Muscle of leg (tissue), 11 donors: Measurements from ENCODE around the gene SGO2. TPM values are rescaled to one million over a fixed set of nuclear protein-coding genes. Genes with fewer than 3 reads are reported as not detected.

Experiments used
- DNase-seq: peaks from one replicate; pipeline ENCODE4 v3.0.0; 2013
- H3K27ac ChIP-seq: one replicate; pipeline ENCODE4 v1.5.1; 2013; ENCODE audit warnings: mild to moderate bottlenecking, low read length, control low read depth
- H3K27me3 ChIP-seq: one replicate; pipeline ENCODE4 v1.6.1; 2013; ENCODE audit warnings: low read length; ENCODE audit not compliant: control insufficient read depth, insufficient read depth
- H3K36me3 ChIP-seq: one replicate; pipeline ENCODE4 v1.6.1; 2013; ENCODE audit warnings: low read length; ENCODE audit not compliant: control insufficient read depth, insufficient read depth
- H3K4me1 ChIP-seq: one replicate; pipeline ENCODE4 v1.6.1; 2013; ENCODE audit warnings: low read length; ENCODE audit not compliant: control insufficient read depth, insufficient read depth
- H3K4me3 ChIP-seq: one replicate; pipeline ENCODE4 v1.5.1; 2013; ENCODE audit warnings: low read length, control low read depth
- H3K9me3 ChIP-seq: replicated peaks from 2 replicates; pipeline ENCODE4 v1.6.1; 2013; ENCODE audit warnings: low read depth, low read length; ENCODE audit not compliant: control insufficient read depth
- WGBS: methylation state at CpG from one replicate; pipeline ENCODE4 v1.1.5; 2013; ENCODE audit warnings: missing lambda C conversion rate; ENCODE audit not compliant: insufficient coverage; 5-methylcytosine and 5-hydroxymethylcytosine counted together
- polyA plus RNA-seq, 8 donors: library from polyadenylated mRNA; unstranded; fragments of 120-200 nt; gene quantifications; one replicate each; pipeline versions ENCODE4 v1.2.1 to v1.2.3, GENCODE V29; 2013; ENCODE audit warnings: inconsistent platforms in 1 of 8, low replicate concordance in 1 of 8; ENCODE audit not compliant: insufficient read length in 8 of 8, insufficient read depth in 1 of 8
- total RNA-seq: library from RNA; stranded (reverse); fragments of 120-200 nt; gene quantifications from one replicate; pipeline ENCODE4 v1.2.4, GENCODE V29; 2013

SGO2 gene
- total and polyA plus RNA-seq, 9 donors: 5.3 to 12.4 (median 9.0) TPM

DNA sequence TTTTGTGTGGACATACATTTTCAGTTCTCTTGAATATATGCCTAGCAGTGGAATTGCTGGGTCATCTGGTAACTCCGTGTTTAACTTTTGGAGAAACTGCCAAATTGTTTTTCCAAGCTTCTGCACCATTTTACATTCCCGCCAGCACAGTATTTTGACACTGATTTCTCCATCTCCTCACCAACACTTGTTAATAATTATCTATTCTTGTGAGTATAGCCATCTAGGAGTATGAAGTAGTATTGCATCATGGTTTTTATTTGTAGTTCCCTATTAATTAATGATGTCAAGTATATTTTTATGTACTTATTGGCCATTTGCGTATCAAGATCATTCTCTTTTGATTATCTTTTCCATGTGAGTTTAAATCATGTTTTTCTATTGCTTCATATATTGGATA, 41.9 kb downstream of the SGO2 start:
- H3K36me3 ChIP-seq: no peaks in the 10 kb centered on the region
- no peak overlapping the region for H3K4me3 ChIP-seq
- no peaks in the 10 kb centered on the region for H3K9me3 ChIP-seq
- no CpG with 5 or more reads among the region's 3 CpGs for WGBS
- no peaks in the 10 kb centered on the region for H3K27me3 ChIP-seq
- H3K4me1 ChIP-seq: no peaks in the 10 kb centered on the region
- H3K27ac ChIP-seq: no peak overlapping the region
- DNase-seq: no peak

DNA sequence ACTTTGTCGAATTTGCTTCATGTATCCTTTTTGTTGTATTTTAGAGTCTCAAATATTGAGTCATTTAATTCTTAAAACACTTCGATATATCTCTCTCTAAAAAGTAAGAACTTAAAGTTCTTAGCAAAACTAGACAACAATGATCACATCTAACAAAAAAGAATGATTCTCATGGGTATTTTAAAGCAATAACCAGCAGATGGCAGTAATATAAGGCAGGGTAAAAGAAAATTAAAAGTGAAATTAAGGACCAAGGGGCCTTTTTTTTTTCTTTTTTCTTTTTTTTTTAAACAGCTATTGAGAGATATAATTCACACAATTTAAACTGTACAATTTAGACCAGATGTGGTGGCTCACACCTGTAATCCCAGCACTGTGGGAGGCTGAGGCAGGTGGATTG, 50.0 kb downstream of the SGO2 start:
- Histone ChIP-seq H3K27me3 (no peaks in the 10 kb centered on the region), H3K27ac (no peak overlapping the region), H3K36me3 (peaks cover 2% of the 10 kb centered on the region), H3K4me3 (no peak overlapping the region), H3K9me3 (no peaks in the 10 kb centered on the region), H3K4me1 (no peaks in the 10 kb centered on the region)
- WGBS: no CpG with 5 or more reads among the region's 2 CpGs
- DNase-seq: no peak

DNA sequence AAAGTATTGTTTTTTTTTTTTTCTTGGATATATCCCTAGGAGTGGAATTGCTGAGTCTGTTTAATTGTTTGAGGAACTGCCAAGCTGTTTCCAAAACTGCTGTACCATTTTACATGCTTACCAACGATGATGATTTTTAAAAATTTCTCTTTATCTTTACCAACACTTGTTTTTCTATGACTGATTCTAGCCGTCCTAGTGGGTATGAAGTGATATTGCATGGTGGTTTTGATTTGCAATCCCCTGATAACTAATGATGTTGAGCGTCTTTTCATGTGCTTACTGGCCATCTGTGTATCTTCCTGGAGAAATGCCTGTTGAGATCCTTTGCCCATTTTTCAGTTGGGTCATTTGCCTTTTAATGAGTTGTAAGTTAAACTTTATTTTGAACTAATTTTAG, 51.0 kb downstream of the SGO2 start:
- peaks cover 2% of the 10 kb centered on the region for H3K36me3 ChIP-seq
- whole genome bisulfite sequencing: 85% methylated on average over 2 of the region's 3 CpGs
- no peaks in the 10 kb centered on the region for H3K4me1 ChIP-seq
- H3K9me3 ChIP-seq: no peaks in the 10 kb centered on the region
- H3K27ac ChIP-seq: no peak overlapping the region
- no peak overlapping the region for H3K4me3 ChIP-seq
- H3K27me3 ChIP-seq: no peaks in the 10 kb centered on the region
- DNase-seq: no peak

DNA sequence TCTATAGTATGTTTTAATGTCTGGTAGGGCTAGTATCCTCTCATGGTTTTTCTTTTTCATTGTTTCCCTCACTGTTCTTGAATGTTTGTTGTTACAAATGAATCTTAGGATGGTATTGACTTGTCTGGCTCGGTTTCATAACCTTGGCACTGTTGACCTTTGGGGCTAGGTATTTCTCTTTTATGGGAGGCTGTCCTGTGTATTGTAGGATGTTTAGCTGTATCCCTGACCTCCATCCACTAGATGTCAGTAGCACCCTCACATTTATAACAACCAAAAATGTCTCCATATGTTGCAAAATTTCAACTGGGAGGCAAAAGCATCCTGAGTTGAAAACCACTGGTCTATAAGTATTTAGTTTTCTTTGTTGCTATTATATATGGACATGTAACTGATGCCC, 52.8 kb downstream of the SGO2 start:
- Histone ChIP-seq H3K27me3 (no peaks in the 10 kb centered on the region), H3K9me3 (no peaks in the 10 kb centered on the region)

DNA sequence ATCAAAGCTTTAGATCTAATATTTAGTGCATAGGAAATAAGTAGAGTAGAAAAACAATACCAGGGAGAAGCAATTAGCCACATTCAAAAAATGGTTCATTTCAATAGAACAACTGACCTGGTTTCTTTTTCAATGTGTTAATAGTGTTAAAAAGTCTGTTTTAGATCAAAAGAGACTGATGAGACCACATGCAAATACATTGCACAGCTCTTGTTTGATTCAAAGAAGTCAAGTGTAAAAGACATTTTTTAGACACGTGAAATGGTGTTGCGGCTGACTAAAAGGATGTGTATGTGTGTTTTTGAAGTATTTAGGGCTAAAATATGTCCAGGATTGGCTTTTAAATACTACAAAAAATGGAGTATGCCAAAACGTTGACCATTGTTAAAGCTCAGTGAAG, 58.6 kb downstream of the SGO2 start:
- Histone ChIP-seq H3K4me1 (peaks cover 10% of the 10 kb centered on the region), H3K36me3 (peaks cover 2% of the 10 kb centered on the region), H3K27ac (no peak overlapping the region), H3K27me3 (peaks cover 9% of the 10 kb centered on the region), H3K4me3 (no peak overlapping the region), H3K9me3 (no peaks in the 10 kb centered on the region)
- no peak for DNase-seq
- 94% methylated on average over 2 of the region's 3 CpGs for WGBS

More for the DNA sequence above, 52.8 kb downstream of the SGO2 start:
- Histone ChIP-seq H3K36me3 (peaks cover 2% of the 10 kb centered on the region), H3K4me3 (no peak overlapping the region), H3K27ac (no peak overlapping the region), H3K4me1 (no peaks in the 10 kb centered on the region)
- no peak for DNase-seq
- 100% methylated on average over 1 of the region's 1 CpG for WGBS

DNA sequence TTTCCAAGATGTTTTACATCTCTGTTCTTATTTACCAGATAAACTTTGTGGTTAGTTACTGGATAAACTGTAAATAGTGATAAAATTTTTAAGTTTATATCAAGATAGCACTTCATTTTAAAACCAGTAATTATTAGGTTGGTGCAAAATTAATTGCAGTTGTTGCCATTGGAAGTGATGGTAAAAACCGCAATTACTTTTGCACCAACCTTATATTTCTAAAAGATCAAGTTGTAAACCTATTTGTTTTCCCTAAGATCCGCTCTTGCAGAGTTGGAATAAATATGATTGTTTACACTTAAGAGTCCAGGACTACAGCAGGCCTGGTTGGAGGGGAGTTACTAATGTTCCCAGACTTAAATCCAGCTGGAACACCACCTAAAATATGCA, 59.3 kb downstream of the SGO2 start:
- DNase-seq: no peak
- Histone ChIP-seq H3K27me3 (peaks cover 9% of the 10 kb centered on the region), H3K27ac (no peak overlapping the region), H3K4me1 (peaks cover 10% of the 10 kb centered on the region), H3K4me3 (peak overlapping the region; percentile 58), H3K36me3 (peaks cover 2% of the 10 kb centered on the region), H3K9me3 (no peaks in the 10 kb centered on the region)
- WGBS: no CpG with 5 or more reads among the region's 2 CpGs

DNA sequence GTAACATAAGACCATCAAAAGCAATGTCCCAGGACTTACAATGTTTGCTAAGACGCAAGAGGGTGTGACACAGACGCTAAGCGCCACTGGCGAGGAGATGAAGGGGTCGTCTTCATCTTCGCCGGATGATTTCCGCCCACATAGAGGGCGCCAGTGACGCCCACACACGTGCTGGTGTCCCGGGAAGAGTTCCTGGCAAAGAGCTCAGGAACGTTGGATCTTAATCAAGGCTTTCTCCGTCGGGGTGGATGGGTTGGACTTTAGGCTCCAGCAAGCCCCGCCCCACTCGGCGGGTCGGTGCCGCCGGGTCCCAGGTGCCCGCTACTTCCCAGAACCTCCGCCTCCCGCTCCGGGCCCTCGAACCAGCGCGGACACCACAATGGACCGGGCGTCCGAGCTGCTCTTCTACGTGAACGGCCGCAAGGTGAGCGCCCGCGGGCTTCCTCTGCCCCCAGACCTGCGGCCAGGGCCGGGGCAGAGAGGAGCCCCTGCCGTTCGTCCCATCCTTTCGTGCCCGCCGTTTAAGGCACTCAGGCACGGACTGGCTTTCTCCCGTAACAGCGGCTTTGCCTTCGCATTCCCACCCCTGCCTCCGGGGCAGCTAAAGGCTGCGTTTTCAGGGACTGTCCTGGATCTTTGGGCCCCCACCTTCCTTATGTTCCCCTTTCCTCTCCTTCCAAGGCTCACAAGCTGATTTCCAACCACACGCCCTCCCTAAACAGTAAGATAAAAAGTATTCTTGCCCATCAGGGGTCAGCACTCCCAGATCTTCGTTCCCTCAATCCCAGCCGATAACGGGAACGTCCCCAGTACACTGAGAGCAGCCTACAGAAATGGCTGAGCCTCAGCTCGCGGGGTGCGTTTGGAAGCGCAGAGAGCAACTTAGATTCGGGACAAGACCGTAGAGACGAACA, 60.0 kb downstream of the SGO2 start, which contains the start of gene AOX1:
Gene AOX1, plus strand, starts transcription at position 285 of the 914 bp plus-strand sequence. Its CDS starts 95 bp downstream, at position 380.
- peak within 1 kb of the TSS; percentile 69 for H3K27ac ChIP-seq
- 1% methylated on average over 61 of the region's 62 CpGs for WGBS
- peaks cover 9% of the 10 kb centered on the region for H3K27me3 ChIP-seq
- no peaks in the 10 kb centered on the region for H3K9me3 ChIP-seq
- H3K4me3 ChIP-seq: peak within 1 kb of the TSS; percentile 58
- H3K36me3 ChIP-seq: no peaks in the 10 kb centered on the region
- H3K4me1 ChIP-seq: peaks cover 10% of the 10 kb centered on the region
- DNase-seq: peak; percentile 83

DNA sequence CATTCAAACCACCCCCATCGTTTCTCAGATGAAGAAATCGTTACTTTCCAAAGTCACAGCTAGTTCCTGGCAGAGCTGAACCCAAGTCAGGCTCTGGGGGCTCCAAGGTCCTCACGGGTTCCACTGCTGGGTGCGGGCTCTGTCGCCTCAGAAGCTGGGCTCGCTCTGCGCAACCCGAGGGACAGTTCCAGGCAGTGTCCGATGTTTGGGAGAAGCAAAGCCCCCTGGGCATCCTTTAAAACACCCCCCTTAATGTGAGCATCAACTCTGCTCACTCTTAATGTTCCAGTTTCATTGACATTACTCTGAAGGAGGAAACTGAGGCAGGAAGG, 60.6 kb downstream of the SGO2 start:
- WGBS: 17% methylated on average over 4 of the region's 9 CpGs
- H3K9me3 ChIP-seq: no peaks in the 10 kb centered on the region
- H3K4me3 ChIP-seq: peak overlapping the region; percentile 58
- H3K36me3 ChIP-seq: no peaks in the 10 kb centered on the region
- peaks cover 10% of the 10 kb centered on the region for H3K4me1 ChIP-seq
- H3K27ac ChIP-seq: no peak overlapping the region
- H3K27me3 ChIP-seq: peaks cover 9% of the 10 kb centered on the region
- DNase-seq: no peak

DNA sequence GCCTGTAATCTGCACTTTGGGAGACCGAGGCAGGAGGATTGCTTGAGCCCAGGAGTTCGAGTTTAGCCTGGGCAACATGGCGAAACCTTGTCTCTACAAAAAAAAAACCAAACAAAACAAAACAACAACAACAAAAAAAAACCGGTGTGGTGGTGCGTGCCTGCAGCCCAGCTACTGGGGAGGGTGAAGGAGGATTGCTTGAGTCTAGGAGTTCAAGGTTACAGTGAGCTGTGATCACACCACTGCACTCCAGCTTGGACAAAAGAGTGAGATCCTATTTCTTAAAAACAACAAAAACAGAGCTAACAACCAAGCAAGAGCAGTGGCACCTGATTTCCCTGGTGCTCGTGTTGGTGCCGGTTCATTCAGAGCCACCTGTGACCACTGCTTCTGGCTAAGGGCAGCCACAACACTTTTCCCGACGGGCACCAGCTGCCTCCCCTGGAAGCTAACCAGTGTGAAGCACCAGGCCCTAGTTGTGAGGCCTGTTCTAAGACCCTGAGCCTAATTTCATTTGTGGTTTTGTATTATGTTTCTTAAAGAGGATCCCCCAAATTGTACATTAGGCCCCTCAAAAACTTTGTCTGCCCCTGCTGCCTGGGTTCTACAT, 61.1 kb downstream of the SGO2 start:
- Histone ChIP-seq H3K4me3 (no peak overlapping the region), H3K4me1 (peaks cover 10% of the 10 kb centered on the region), H3K27ac (no peak overlapping the region), H3K36me3 (no peaks in the 10 kb centered on the region), H3K9me3 (no peaks in the 10 kb centered on the region), H3K27me3 (peaks cover 9% of the 10 kb centered on the region)
- no peak for DNase-seq
- 69% methylated on average over 2 of the region's 9 CpGs for WGBS

DNA sequence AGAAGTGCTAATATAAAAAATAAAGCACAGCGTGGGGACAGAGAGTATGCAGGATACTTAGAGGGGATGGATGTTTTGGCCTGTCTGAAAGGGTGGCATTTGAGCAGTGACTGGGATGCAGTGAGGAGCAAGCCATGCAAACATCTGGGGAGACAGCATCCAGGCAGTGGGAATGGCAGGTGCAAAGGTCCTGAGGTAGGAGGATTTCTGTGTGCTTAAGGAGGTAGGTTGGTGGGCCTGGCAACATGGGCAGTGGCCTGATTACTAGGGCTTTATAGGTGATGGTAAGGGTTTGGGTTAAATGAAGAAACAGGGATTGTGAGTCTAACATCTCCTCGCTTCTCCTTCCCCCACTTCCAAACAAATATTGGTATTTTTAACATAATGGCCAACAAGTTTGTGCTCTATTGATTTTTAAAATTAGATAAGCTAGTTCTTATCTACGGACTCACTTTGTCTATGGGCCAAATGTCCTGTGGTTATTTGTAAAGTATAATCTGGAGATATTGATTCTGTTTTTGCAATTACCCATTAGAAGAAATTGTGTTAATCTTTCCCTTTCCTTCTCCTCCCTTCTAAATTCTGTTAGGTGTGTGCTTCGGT, 62.2 kb downstream of the SGO2 start:
- Histone ChIP-seq H3K27ac (no peak overlapping the region), H3K4me1 (peaks cover 10% of the 10 kb centered on the region), H3K36me3 (no peaks in the 10 kb centered on the region), H3K9me3 (no peaks in the 10 kb centered on the region), H3K4me3 (no peak overlapping the region), H3K27me3 (peaks cover 9% of the 10 kb centered on the region)
- WGBS: 83% methylated on average over 1 of the region's 4 CpGs
- no peak for DNase-seq
